Testis (tissue), 2 donors: ENCODE results near the gene LONRF2.

Experiments used
- POLR2A ChIP-seq: fragments of 450-650 bp; IDR thresholded peaks from one replicate; pipeline ENCODE4 v1.6.1; 2017; ENCODE audit warnings: antibody characterized with exemption, mild to moderate bottlenecking, moderate library complexity
- TF ChIP-seq, protein P1 (sequence below), 3 experiments: fragments of 450-650 bp in 2 of 3; fragments of 200-600 bp in 1 of 3; sonication (generic) in 1 of 3; IDR thresholded peaks; one replicate each; pipeline ENCODE4 v1.5.1; 2016 to 2019; ENCODE audit warnings: antibody characterized with exemption in 3 of 3, mild to moderate bottlenecking in 2 of 3, moderate library complexity in 1 of 3

DNA sequence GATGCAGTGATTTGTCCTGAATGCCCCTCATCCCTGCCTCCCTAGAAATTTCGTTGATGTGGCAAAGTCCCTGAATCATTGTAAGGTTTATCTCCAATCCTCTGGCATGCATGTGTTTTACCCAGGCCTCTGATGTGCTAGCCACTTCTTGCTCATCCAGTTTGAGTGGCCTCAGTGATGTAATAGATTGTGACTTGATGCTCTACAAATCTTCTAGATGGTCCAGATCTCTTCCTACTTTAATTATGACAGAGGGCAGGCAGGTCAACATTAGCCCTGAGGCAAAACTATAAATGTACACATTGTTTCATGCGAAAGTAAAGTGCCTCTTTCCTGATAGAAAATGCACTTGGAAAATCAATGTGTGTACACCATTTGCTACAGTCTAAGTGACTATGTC lies 54.5 kb downstream of the LONRF2 start:
- TF ChIP-seq, protein P1, sequence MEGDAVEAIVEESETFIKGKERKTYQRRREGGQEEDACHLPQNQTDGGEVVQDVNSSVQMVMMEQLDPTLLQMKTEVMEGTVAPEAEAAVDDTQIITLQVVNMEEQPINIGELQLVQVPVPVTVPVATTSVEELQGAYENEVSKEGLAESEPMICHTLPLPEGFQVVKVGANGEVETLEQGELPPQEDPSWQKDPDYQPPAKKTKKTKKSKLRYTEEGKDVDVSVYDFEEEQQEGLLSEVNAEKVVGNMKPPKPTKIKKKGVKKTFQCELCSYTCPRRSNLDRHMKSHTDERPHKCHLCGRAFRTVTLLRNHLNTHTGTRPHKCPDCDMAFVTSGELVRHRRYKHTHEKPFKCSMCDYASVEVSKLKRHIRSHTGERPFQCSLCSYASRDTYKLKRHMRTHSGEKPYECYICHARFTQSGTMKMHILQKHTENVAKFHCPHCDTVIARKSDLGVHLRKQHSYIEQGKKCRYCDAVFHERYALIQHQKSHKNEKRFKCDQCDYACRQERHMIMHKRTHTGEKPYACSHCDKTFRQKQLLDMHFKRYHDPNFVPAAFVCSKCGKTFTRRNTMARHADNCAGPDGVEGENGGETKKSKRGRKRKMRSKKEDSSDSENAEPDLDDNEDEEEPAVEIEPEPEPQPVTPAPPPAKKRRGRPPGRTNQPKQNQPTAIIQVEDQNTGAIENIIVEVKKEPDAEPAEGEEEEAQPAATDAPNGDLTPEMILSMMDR (IDR thresholded peaks at IDR 0.05) = no peak
- no peak for TF ChIP-seq POLR2A
